ENCODE data around the gene PXT1. TPM values are rescaled to one million over a fixed set of nuclear protein-coding genes. Genes with fewer than 3 reads are reported as not detected.

The PXT1 gene
- total and polyA plus RNA-seq, 9 of the 15 experiments (the other 6 are each of a cell fraction or from before 2014, with no cell fraction given) = 0.09 to 0.11 (median 0.10) TPM; not detected in 5

- no peak for TF ChIP-seq ZNF277 (CRISPR knock-in tag; IDR thresholded peaks at IDR 0.05; ENCODE audit: borderline replicate concordance)
- no peak for TF ChIP-seq ZFPM2 (CRISPR knock-in tag; IDR thresholded peaks at IDR 0.05)
- no peak for TF ChIP-seq NFE2L1 (tag; IDR thresholded peaks at IDR 0.05; ENCODE audit: borderline replicate concordance, low read depth)
- TF ChIP-seq ZBTB7A (IDR thresholded peaks at IDR 0.05; ENCODE audit: borderline replicate concordance, control insufficient read depth, low read depth, low read length) = no peak
- no peak for TF ChIP-seq ZNF311 (CRISPR knock-in tag; IDR thresholded peaks at IDR 0.05)
- TF ChIP-seq SMAD2 (IDR thresholded peaks at IDR 0.05; ENCODE audit: low read depth, low read length) = no peak
- TF ChIP-seq ZNF699 (CRISPR knock-in tag; IDR thresholded peaks at IDR 0.05; ENCODE audit: insufficient replicate concordance) = no peak
- no peak for TF ChIP-seq ZC3H8 (IDR thresholded peaks at IDR 0.05)
- TF ChIP-seq ZFP30 (CRISPR knock-in tag; IDR thresholded peaks at IDR 0.05; ENCODE audit: borderline replicate concordance) = no peak
- TF ChIP-seq ELF4 (CRISPR knock-in tag; IDR thresholded peaks at IDR 0.05) = no peak
- no peak for TF ChIP-seq CUX1 (CRISPR knock-in tag; IDR thresholded peaks at IDR 0.05)
- TF ChIP-seq FOXO4 (CRISPR knock-in tag; IDR thresholded peaks at IDR 0.05) = no peak
- TF ChIP-seq RNF2 (IDR thresholded peaks at IDR 0.05) = no peak
- TF ChIP-seq ATF7 (IDR thresholded peaks at IDR 0.05) = peak; percentile 70
- TF ChIP-seq LARP7 (IDR thresholded peaks at IDR 0.05) = no peak
- TF ChIP-seq PATZ1 (CRISPR knock-in tag; IDR thresholded peaks at IDR 0.05; ENCODE audit: borderline replicate concordance) = no peak
- TF ChIP-seq PCBP2 (IDR thresholded peaks at IDR 0.05; ENCODE audit: low read depth, low read length, poor library complexity, severe bottlenecking) = no peak
- peak; percentile 69 for TF ChIP-seq HDAC3 (IDR thresholded peaks at IDR 0.05; ENCODE audit: borderline replicate concordance, partially characterized antibody)
- no peak for TF ChIP-seq TCF7 (IDR thresholded peaks at IDR 0.05; ENCODE audit: borderline replicate concordance)
- no peak for TF ChIP-seq ELF1 (tag; IDR thresholded peaks at IDR 0.05)
Observed at GRCh38 chr6:36347621-36348020, 95.0 kb downstream of the PXT1 start (continued).
